ENCODE data around the gene DEAF1.

GRCh38 chr11:703506-703905 lies 8.5 kb upstream of the DEAF1 start:
- TF ChIP-seq CTCF (optimal IDR thresholded peaks at IDR 0.05 in 1 of 3, IDR thresholded peaks at IDR 0.05 in 1 of 3, conservative IDR thresholded peaks at IDR 0.05 in 1 of 3; ENCODE audit: extremely low read depth in 1 of 3, insufficient read depth in 2 of 3, low read length in 3 of 3) (no peak), EZH2 (IDR thresholded peaks at IDR 0.05; ENCODE audit: low read length) (no peak)

Measured in keratinocyte (primary cell).